Chondrocyte (in vitro differentiated cells): ENCODE measurements around the gene CPSF4L. TPM values are rescaled to one million over a fixed set of nuclear protein-coding genes. Genes with fewer than 3 reads are reported as not detected.

Experiments used
- DNase-seq: peaks from one replicate; pipeline ENCODE4 v3.0.0; 2021; ENCODE audit warnings: mixed read lengths, low spot score
- H3K27ac Mint-ChIP-seq: one replicate; pipeline ENCODE4 v1.8.0; 2021; ENCODE audit warnings: mild to moderate bottlenecking, moderate library complexity, mixed read lengths; ENCODE audit not compliant: unreplicated experiment
- H3K27me3 Mint-ChIP-seq: 2 replicates; pipeline ENCODE4 v1.8.0; 2021; ENCODE audit warnings: low read depth, mixed read lengths
- H3K36me3 Mint-ChIP-seq: 2 replicates; pipeline ENCODE4 v1.8.0; 2021; ENCODE audit warnings: low read depth, mixed read lengths
- H3K4me1 Mint-ChIP-seq: 2 replicates; pipeline ENCODE4 v1.8.0; 2021; ENCODE audit warnings: low read depth, mild to moderate bottlenecking, mixed read lengths
- H3K4me3 Mint-ChIP-seq: one replicate; pipeline ENCODE4 v1.8.0; 2021; ENCODE audit warnings: mild to moderate bottlenecking, moderate library complexity, mixed read lengths; ENCODE audit not compliant: unreplicated experiment
- H3K9me3 Mint-ChIP-seq: 2 replicates; pipeline ENCODE4 v1.8.0; 2021; ENCODE audit warnings: low read depth, mixed read lengths
- CTCF ChIP-seq: fragments of 200-600 bp; sonication (generic); IDR thresholded peaks from 2 replicates; pipeline ENCODE4 v1.5.0; 2021; ENCODE audit warnings: antibody characterized with exemption, mild to moderate bottlenecking, moderate library complexity
- total RNA-seq: library from RNA; stranded (reverse); gene quantifications from 3 replicates; pipeline ENCODE4 v1.2.1, GENCODE V29; 2021

The CPSF4L gene
- total RNA-seq, 1 donor from 2014 or later, result not detected

GRCh38 chr17:73307130-73307529 lies 45.5 kb upstream of the CPSF4L start:
- Mint-ChIP-seq H3K27me3 (no peaks in the 10 kb centered on the region), H3K4me1 (peaks cover 60% of the 10 kb centered on the region), H3K9me3 (no peaks in the 10 kb centered on the region), H3K27ac (peak overlapping the region; percentile 55), H3K4me3 (no peak overlapping the region), H3K36me3 (no peaks in the 10 kb centered on the region)
- DNase-seq, result no peak
- no peak for TF ChIP-seq CTCF

GRCh38 chr17:73305845-73306836 lies 44.5 kb upstream of the CPSF4L start:
- H3K4me1 Mint-ChIP-seq, result peaks cover 60% of the 10 kb centered on the region
- TF ChIP-seq CTCF, result no peak
- no peak for DNase-seq
- peak overlapping the region; percentile 98 for H3K27ac Mint-ChIP-seq
- no peaks in the 10 kb centered on the region for H3K9me3 Mint-ChIP-seq
- no peaks in the 10 kb centered on the region for H3K27me3 Mint-ChIP-seq
- no peak overlapping the region for H3K4me3 Mint-ChIP-seq
- H3K36me3 Mint-ChIP-seq, result no peaks in the 10 kb centered on the region

- no peaks in the 10 kb centered on the region for H3K36me3 Mint-ChIP-seq
- no peaks in the 10 kb centered on the region for H3K9me3 Mint-ChIP-seq
- peak overlapping the region; percentile 66 for H3K4me3 Mint-ChIP-seq
- DNase-seq, result no peak
- no peaks in the 10 kb centered on the region for H3K27me3 Mint-ChIP-seq
- peak overlapping the region; percentile 98 for H3K27ac Mint-ChIP-seq
- peaks cover 60% of the 10 kb centered on the region for H3K4me1 Mint-ChIP-seq
- peak; percentile 72 for TF ChIP-seq CTCF
Measured at GRCh38 chr17:73304971-73305812, 43.5 kb upstream of the CPSF4L start.

- H3K36me3 Mint-ChIP-seq, result no peaks in the 10 kb centered on the region
Measured at GRCh38 chr17:73304438-73304837, 42.8 kb upstream of the CPSF4L start.

More at GRCh38 chr17:73304438-73304837, 42.8 kb upstream of the CPSF4L start:
- H3K4me1 Mint-ChIP-seq, result peaks cover 57% of the 10 kb centered on the region
- peak overlapping the region; percentile 98 for H3K27ac Mint-ChIP-seq
- H3K27me3 Mint-ChIP-seq, result no peaks in the 10 kb centered on the region
- DNase-seq, result no peak
- no peak for TF ChIP-seq CTCF
- no peaks in the 10 kb centered on the region for H3K9me3 Mint-ChIP-seq
- H3K4me3 Mint-ChIP-seq, result peak overlapping the region; percentile 66
